ENCODE data around the gene ATE1. TPM values are rescaled to one million over a fixed set of nuclear protein-coding genes. Genes with fewer than 3 reads are reported as not detected.

The ATE1 gene
- total and polyA plus RNA-seq, 8 donors, result 24.5 to 35.4 (median 31.9) TPM

- H3K4me1 ChIP-seq, result no peaks in the 10 kb centered on the region
- no peak for TF ChIP-seq CTCF (IDR thresholded peaks at IDR 0.05)
- no peak for DNase-seq
- no peaks in the 10 kb centered on the region for H3K9me3 ChIP-seq
- no peak for ATAC-seq
- peaks cover 0 to 18% of the 10 kb centered on the region in 2 donors for H3K36me3 ChIP-seq
- H3K4me3 ChIP-seq, result no peak overlapping the region
- no peaks in the 10 kb centered on the region for H3K27me3 ChIP-seq
- no peak overlapping the region for H3K27ac ChIP-seq
- intact Hi-C loops (cut with DNase I), result no loop called here
Observed at GRCh38 chr10:121865554-121865953, 62.3 kb downstream of the ATE1 start.

GRCh38 chr10:121864653-121865052, 63.2 kb downstream of the ATE1 start:
- Histone ChIP-seq H3K4me3 (no peak overlapping the region), H3K36me3 (peaks cover 0 to 23% of the 10 kb centered on the region in 2 donors), H3K27ac (no peak overlapping the region), H3K9me3 (no peaks in the 10 kb centered on the region), H3K27me3 (no peaks in the 10 kb centered on the region), H3K4me1 (no peaks in the 10 kb centered on the region)
- no peak for ATAC-seq
- TF ChIP-seq CTCF (IDR thresholded peaks at IDR 0.05), result no peak
- intact Hi-C loops (cut with DNase I), result no loop called here
- no peak for DNase-seq

GRCh38 chr10:121864168-121864567, 63.7 kb downstream of the ATE1 start:
- Histone ChIP-seq H3K4me3 (no peak overlapping the region), H3K9me3 (no peaks in the 10 kb centered on the region), H3K36me3 (peaks cover 0 to 21% of the 10 kb centered on the region in 2 donors), H3K27ac (no peak overlapping the region), H3K4me1 (no peaks in the 10 kb centered on the region), H3K27me3 (no peaks in the 10 kb centered on the region)
- intact Hi-C loops (cut with DNase I), result no loop called here
- no peak for ATAC-seq
- DNase-seq, result no peak
- TF ChIP-seq CTCF (IDR thresholded peaks at IDR 0.05), result no peak

GRCh38 chr10:121862649-121863048, 65.2 kb downstream of the ATE1 start:
- no peaks in the 10 kb centered on the region for H3K27me3 ChIP-seq
- H3K36me3 ChIP-seq, result peaks cover 0 to 11% of the 10 kb centered on the region in 2 donors
- no peaks in the 10 kb centered on the region for H3K9me3 ChIP-seq
- no peaks in the 10 kb centered on the region for H3K4me1 ChIP-seq
- H3K4me3 ChIP-seq, result no peak overlapping the region
- intact Hi-C loops (cut with DNase I), result no loop called here
- TF ChIP-seq CTCF (IDR thresholded peaks at IDR 0.05), result no peak
- no peak overlapping the region for H3K27ac ChIP-seq
- DNase-seq, result no peak
- no peak for ATAC-seq

GRCh38 chr10:121862042-121862441, 65.8 kb downstream of the ATE1 start:
- intact Hi-C loops (cut with DNase I), result no loop called here
- ATAC-seq, result no peak
- Histone ChIP-seq H3K36me3 (peaks cover 0 to 14% of the 10 kb centered on the region in 2 donors), H3K4me3 (no peak overlapping the region), H3K9me3 (no peaks in the 10 kb centered on the region), H3K4me1 (no peaks in the 10 kb centered on the region), H3K27me3 (no peaks in the 10 kb centered on the region), H3K27ac (no peak overlapping the region)
- no peak for TF ChIP-seq CTCF (IDR thresholded peaks at IDR 0.05)
- DNase-seq, result no peak

Data from left lung (tissue), 10 donors.